Kidney (tissue), 14 donors: ENCODE results near the gene TRERF1. TPM values are rescaled to one million over a fixed set of nuclear protein-coding genes. Genes with fewer than 3 reads are reported as not detected.

ENCODE experiments used
- DNase-seq, 5 donors: peaks; one replicate each; pipeline ENCODE4 v3.0.0-alpha.2; 2013 to 2020
- FAIRE-seq: peaks from 2 replicates; lab custom pipeline; 2012; peaks lifted over from hg19 to GRCh38; lab: Jason Lieb, UNC
- H3K27ac ChIP-seq, 2 donors: one replicate each; pipeline ENCODE4 v1.7.0; 2013; ENCODE audit warnings: low read depth in 2 of 2, low read length in 2 of 2, inconsistent platforms in 1 of 2
- H3K27me3 ChIP-seq: one replicate; pipeline ENCODE4 v1.7.1; 2013; ENCODE audit warnings: low read length, inconsistent platforms; ENCODE audit not compliant: control insufficient read depth, insufficient read depth
- H3K36me3 ChIP-seq, 3 donors: one replicate each; pipeline versions ENCODE4 v1.7.0 to v1.7.1; 2013; ENCODE audit warnings: low read length in 3 of 3, control low read depth in 1 of 3, inconsistent platforms in 1 of 3; ENCODE audit not compliant: insufficient read depth in 3 of 3, control insufficient read depth in 2 of 3
- H3K4me1 ChIP-seq, 3 donors: one replicate each; pipeline versions ENCODE4 v1.7.0 to v1.7.1; 2013; ENCODE audit warnings: low read length in 3 of 3, inconsistent platforms in 1 of 3, low read depth in 1 of 3; ENCODE audit not compliant: control insufficient read depth in 2 of 3, insufficient read depth in 2 of 3
- H3K4me3 ChIP-seq, 3 donors: one replicate each; pipeline versions ENCODE4 v1.7.0 to v1.8.1; 2013; ENCODE audit warnings: low read length in 3 of 3, control low read depth in 1 of 3, inconsistent platforms in 1 of 3
- H3K9ac ChIP-seq, 3 donors: one replicate each; pipeline versions ENCODE4 v1.7.0 to v1.7.1; 2013; ENCODE audit warnings: low read length in 3 of 3, control low read depth in 1 of 3, inconsistent platforms in 1 of 3
- H3K9me3 ChIP-seq, 3 donors: one replicate each; pipeline versions ENCODE4 v1.7.0 to v1.7.1; 2013; ENCODE audit warnings: low read length in 3 of 3, control low read depth in 1 of 3, inconsistent platforms in 1 of 3; ENCODE audit not compliant: control insufficient read depth in 2 of 3, insufficient read depth in 1 of 3
- CTCF ChIP-seq: IDR thresholded peaks from 3 replicates; pipeline ENCODE4 v1.5.1; 2012; ENCODE audit warnings: mild to moderate bottlenecking, moderate library complexity, borderline replicate concordance; ENCODE audit not compliant: insufficient read depth; ENCODE audit errors: extremely low read depth
- intact Hi-C: fragments of 100-400 bp; cut with DNase I; formaldehyde crosslinking; loops from one replicate; pipeline ENCODE4 v1.11.1; 2022
- polyA plus RNA-seq: library from polyadenylated mRNA; stranded (reverse); fragments of 350-450 nt; fragmentation: Illumina TruSeq; extraction: RNeasy Lipid Tissue Mini Kit (QIAGEN cat#74804); gene quantifications from one replicate; pipeline ENCODE4 v1.2.3, GENCODE V29; 2014; ENCODE audit warnings: low read depth, low replicate concordance; ENCODE audit not compliant: insufficient read depth
- total RNA-seq: library from RNA; stranded (reverse); fragmentation: NEBNext Ultra II Directional; extraction: Animal tissue kit (Norgen Biotek cat#: 25700); gene quantifications from one replicate; pipeline ENCODE4 v1.2.1, GENCODE V29; 2021
- donor health status: control.
- donor health status: control.
- donor health status: control.
- donor health status: control.
- donor health status: control.
- donor health status: DM: yes; HTN: yes; CAD: no.
- donor health status: Normal renal cell carcinoma (clear cell type).

The TRERF1 gene
- total and polyA plus RNA-seq, 2 donors from 2014 or later, result 1.5 to 8.4 TPM

- intact Hi-C loops, result no loop called here
- Histone ChIP-seq H3K9ac (peak overlapping the region in 1 of 3 donors; percentile 26), H3K4me1 (peaks cover 0 to 17% (median 12%) of the 10 kb centered on the region in 3 donors), H3K9me3 (no peaks in the 10 kb centered on the region), H3K36me3 (no peaks in the 10 kb centered on the region), H3K27me3 (no peaks in the 10 kb centered on the region), H3K27ac (no peak overlapping the region), H3K4me3 (no peak overlapping the region)
- no peak for TF ChIP-seq CTCF
- no peak for DNase-seq
- no peak for FAIRE-seq
Observed at GRCh38 chr6:42279144-42279781, 172.5 kb downstream of the TRERF1 start.

DNA sequence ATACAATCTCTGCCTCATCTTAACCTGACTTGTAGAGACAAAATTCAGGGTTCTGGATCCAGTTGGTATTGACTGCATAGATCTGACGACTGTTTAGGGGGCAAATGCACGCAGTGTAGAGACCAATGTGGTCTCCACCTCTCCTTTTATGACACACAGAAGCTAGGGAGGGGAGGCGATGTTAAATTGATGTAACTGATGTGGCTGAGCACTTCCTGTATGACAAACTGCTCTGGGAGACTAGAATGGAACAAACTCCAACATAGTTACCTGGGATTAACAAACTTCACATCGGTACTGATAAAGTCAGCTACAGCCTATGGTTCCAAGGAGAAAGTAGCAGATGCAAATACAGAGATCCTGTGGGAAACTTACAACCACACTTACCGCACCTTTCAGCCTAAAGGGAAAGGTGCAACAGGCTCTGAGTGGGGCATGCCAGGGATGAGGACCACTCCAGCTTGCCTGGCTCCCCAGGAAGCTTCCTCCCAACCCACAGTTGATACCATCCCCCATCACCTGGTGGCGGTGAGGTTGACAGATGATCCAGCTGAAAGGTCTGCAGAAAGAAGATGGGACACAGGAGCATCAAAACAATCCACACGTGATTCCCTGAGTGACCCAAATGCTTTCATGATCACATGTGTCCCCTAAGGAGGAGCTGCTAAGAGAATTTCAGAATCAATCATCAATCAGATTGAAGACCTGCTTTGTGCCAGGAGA, 173.4 kb downstream of the TRERF1 start:
- intact Hi-C loops, result no loop called here
- no peak overlapping the region for H3K9ac ChIP-seq
- H3K4me3 ChIP-seq, result no peak overlapping the region
- H3K36me3 ChIP-seq, result no peaks in the 10 kb centered on the region
- no peaks in the 10 kb centered on the region for H3K9me3 ChIP-seq
- no peaks in the 10 kb centered on the region for H3K27me3 ChIP-seq
- peaks cover 0 to 17% (median 12%) of the 10 kb centered on the region in 3 donors for H3K4me1 ChIP-seq
- no peak for TF ChIP-seq CTCF
- H3K27ac ChIP-seq, result no peak overlapping the region
- DNase-seq (no peak), FAIRE-seq (no peak)

DNA sequence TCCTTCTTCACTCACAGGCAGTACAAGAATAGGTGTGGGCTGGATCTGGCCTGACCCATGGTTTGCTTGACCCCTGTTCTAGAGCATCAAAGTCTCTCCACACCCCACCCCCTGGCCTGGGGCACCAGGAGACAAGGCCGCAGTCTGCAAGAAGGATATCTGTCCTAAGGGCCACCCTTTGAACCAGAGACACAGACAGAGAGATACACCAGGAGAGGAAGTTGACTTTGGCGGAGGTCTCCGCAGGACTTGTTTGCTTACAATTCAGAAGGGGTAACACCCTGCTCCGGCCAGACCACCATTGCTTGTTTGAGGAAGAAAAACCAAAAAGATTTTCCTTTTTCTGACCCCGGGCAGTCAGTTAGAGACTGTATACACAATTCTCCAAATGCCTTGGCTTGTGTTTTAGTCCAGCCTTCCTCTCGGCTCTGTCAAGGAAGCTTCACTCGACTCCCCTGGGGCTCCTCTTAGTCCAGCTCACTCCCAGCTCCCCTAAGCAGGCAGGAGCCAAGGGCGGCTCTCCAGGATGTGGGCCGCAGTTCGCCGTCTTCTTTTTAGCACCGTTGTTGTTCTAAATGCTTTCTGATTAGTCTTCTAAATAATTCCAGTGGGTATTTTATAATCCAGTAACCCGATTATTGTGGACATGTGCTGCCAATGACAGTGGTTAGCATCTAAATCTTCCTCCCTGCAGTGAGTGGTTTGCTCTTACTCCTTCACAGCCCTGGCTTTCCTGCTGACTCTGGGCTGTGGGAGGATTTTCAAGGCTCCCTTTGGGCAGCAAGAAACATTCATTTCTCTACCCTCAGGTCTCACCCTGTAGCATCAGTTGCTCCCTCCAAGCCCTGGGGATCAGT, 175.5 kb downstream of the TRERF1 start:
- intact Hi-C loops, result no loop called here
- no peak overlapping the region for H3K4me3 ChIP-seq
- FAIRE-seq, result no peak
- no peaks in the 10 kb centered on the region for H3K27me3 ChIP-seq
- H3K27ac ChIP-seq, result peak overlapping the region in 1 of 2 donors; percentile 24
- TF ChIP-seq CTCF, result no peak
- peaks cover 0 to 17% (median 11%) of the 10 kb centered on the region in 3 donors for H3K4me1 ChIP-seq
- peak in 4 of 5 donors; percentile 26 to 81 (median 50) for DNase-seq
- no peaks in the 10 kb centered on the region for H3K36me3 ChIP-seq
- no peak overlapping the region for H3K9ac ChIP-seq
- no peaks in the 10 kb centered on the region for H3K9me3 ChIP-seq
